Measurements from ENCODE around the gene SLC8A1. TPM values are rescaled to one million over a fixed set of nuclear protein-coding genes. Genes with fewer than 3 reads are reported as not detected.

Gene SLC8A1
- total RNA-seq, 1 donor, result 82.9 TPM

GRCh38 chr2:40047406-40047805 is 404.5 kb downstream of the SLC8A1 start:
- Histone ChIP-seq H3K4me1 (ENCODE audit: insufficient read depth, low read length) (peaks cover 8% of the 10 kb centered on the region), H4K20me1 (ENCODE audit: insufficient read depth, low read length) (no peaks in the 10 kb centered on the region), H3K27ac (ENCODE audit: low read depth, low read length) (no peak overlapping the region), H2AFZ (ENCODE audit: low read length) (no peak overlapping the region), H3K27me3 (ENCODE audit: insufficient read depth, low read length) (no peaks in the 10 kb centered on the region), H3K4me3 (ENCODE audit: insufficient read depth, low read length) (no peak overlapping the region), H3K9me3 (ENCODE audit: low read depth, low read length) (no peaks in the 10 kb centered on the region), H3K79me2 (ENCODE audit: insufficient read depth, low read length) (no peaks in the 10 kb centered on the region), H3K4me2 (ENCODE audit: insufficient read depth, low read length) (no peak overlapping the region), H3K36me3 (ENCODE audit: insufficient read depth, low read length) (no peaks in the 10 kb centered on the region)
- TF ChIP-seq CTCF (IDR thresholded peaks at IDR 0.05; ENCODE audit: extremely low read depth, low read depth, low read length), result no peak
- no peak for DNase-seq (ENCODE audit: insufficient read length, low spot score, missing footprints)

All from osteoblast (primary cell).